Caco-2 (cell line): Measurements from ENCODE around the gene GATAD2B. TPM values are rescaled to one million over a fixed set of nuclear protein-coding genes. Genes with fewer than 3 reads are reported as not detected.

Experiments
- BruUV-seq: library from RNA; stranded (reverse); fragments of 400-500 nt; replicated peaks from 2 replicates; lab custom pipeline; 2021; lab: Mats Ljungman, UMichigan
- CTCF ChIA-PET: fragments of 300-600 bp; sonication (Branson Sonifier 250); formaldehyde crosslinking; loops from one replicate; lab custom pipeline; 2022; ENCODE audit warnings: antibody characterized with exemption; lab: Charles Lee
- POLR2A ChIA-PET: fragments of 300-600 bp; sonication (Branson Sonifier 250); formaldehyde crosslinking; loops from one replicate; lab custom pipeline; 2022; ENCODE audit warnings: antibody characterized with exemption; lab: Charles Lee
- DNase-seq, 2 experiments: peaks; one replicate each; pipeline versions ENCODE4 v3.0.0 to v3.0.0-alpha.2; 2020 to 2022
- H3K27me3 ChIP-seq: replicated peaks from 2 replicates; pipeline ENCODE4 v1.6.0; 2011; ENCODE audit warnings: low read length; ENCODE audit not compliant: control insufficient read depth, insufficient read depth
- H3K36me3 ChIP-seq: 2 replicates; pipeline ENCODE4 v1.5.1; 2011; ENCODE audit warnings: low read length; ENCODE audit not compliant: control insufficient read depth, insufficient read depth
- H3K4me1 ChIP-seq: fragments of 250-450 bp; sonication (Bioruptor Pico); 2 replicates; pipeline ENCODE4 v1.5.1; 2020; ENCODE audit warnings: mild to moderate bottlenecking
- H3K4me3 ChIP-seq: 2 replicates; pipeline ENCODE4 v1.5.1; 2011; ENCODE audit warnings: low read depth, mild to moderate bottlenecking, control low read depth, low read length
- H3K9me3 ChIP-seq: fragments of 250-450 bp; sonication (Bioruptor Pico); 2 replicates; pipeline ENCODE4 v1.5.1; 2020; ENCODE audit warnings: mild to moderate bottlenecking, moderate library complexity
- H3K27ac Mint-ChIP-seq: one replicate; pipeline ENCODE4 v1.8.0; 2022; ENCODE audit warnings: mixed read lengths; ENCODE audit not compliant: unreplicated experiment
- H3K27me3 Mint-ChIP-seq: one replicate; pipeline ENCODE4 v1.8.0; 2022; ENCODE audit warnings: mixed read lengths; ENCODE audit not compliant: insufficient read depth, unreplicated experiment
- H3K36me3 Mint-ChIP-seq: one replicate; pipeline ENCODE4 v1.8.0; 2022; ENCODE audit warnings: mild to moderate bottlenecking, mixed read lengths; ENCODE audit not compliant: insufficient read depth, unreplicated experiment
- H3K4me1 Mint-ChIP-seq: one replicate; pipeline ENCODE4 v1.8.0; 2022; ENCODE audit warnings: low read depth, mixed read lengths; ENCODE audit not compliant: unreplicated experiment
- H3K4me3 Mint-ChIP-seq: one replicate; pipeline ENCODE4 v1.8.0; 2022; ENCODE audit warnings: mild to moderate bottlenecking, moderate library complexity, mixed read lengths; ENCODE audit not compliant: unreplicated experiment
- H3K9me3 Mint-ChIP-seq: one replicate; pipeline ENCODE4 v1.8.0; 2022; ENCODE audit warnings: mixed read lengths; ENCODE audit not compliant: unreplicated experiment
- intact Hi-C: fragments of 100-400 bp; cut with micrococcal nuclease; formaldehyde crosslinking; loops from one replicate; pipeline ENCODE4 v1.10.0; 2022; ENCODE audit not compliant: unreplicated experiment
- total RNA-seq: library from RNA; stranded (reverse); gene quantifications from 2 replicates; pipeline ENCODE4 v1.2.3, GENCODE V29; 2022
- TF ChIP-seq, protein P1 (sequence below), 2 experiments: fragments of 200-600 bp in 1 of 2; IDR thresholded peaks; 1 replicate in 1 of 2; 2 replicates in 1 of 2; pipeline versions ENCODE4 v1.5.1 to v1.8.0; 2011 to 2022; ENCODE audit warnings: antibody characterized with exemption in 1 of 2, control low read depth in 1 of 2, inconsistent platforms in 1 of 2, low read depth in 1 of 2, low read length in 1 of 2, mild to moderate bottlenecking in 1 of 2, moderate library complexity in 1 of 2; ENCODE audit not compliant: insufficient read depth in 1 of 2, severe bottlenecking in 1 of 2, unreplicated experiment in 1 of 2

Gene GATAD2B
- total RNA-seq, 1 experiment from 2014 or later = 38.0 TPM

DNA sequence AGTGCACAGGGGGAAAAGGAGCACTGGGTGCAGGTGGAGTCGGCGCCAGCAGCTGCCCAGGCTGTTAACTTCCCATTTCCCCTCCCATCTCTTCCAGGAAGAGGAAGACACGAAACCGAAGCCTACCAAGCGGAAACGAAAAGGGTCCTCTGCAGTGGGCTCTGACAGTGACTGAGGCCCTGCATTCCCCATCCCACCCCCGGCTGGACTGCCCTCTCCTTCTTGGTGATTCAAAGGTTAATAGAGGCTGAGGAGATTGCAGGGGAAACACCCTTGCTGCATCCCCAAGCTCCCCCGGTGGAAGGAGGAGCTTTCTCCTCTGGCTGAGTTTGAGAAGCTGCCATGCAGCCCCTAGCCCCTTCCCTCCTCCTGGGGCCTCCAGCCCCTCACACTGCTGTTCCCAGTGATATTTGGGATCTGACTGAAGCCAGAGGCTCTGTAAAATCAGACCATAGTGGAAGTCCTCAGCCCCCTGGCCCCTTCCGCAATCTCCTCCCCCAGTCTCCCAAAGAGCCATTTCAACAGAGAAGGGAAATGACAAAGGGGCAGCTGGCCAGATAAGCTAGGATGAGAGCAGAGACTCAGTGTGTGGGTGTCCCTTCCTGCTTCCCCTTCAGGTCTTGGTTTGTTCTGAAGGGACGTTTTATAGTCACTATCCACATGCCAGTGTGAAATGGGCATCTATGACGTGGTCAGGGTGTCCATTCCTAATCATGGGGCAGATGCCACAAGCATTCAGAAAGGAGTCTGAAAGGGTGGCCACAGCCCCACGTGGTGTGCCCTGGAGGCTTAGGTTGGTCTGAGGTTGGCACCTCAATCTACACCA lies 149.5 kb downstream of the GATAD2B start:
- intact Hi-C loops = loop anchor here (10.0 kb wide), 1 partner anchor 259 kb away; no protein-coding TSS in a partner anchor
- Histone ChIP-seq H3K4me1 (peaks cover 24% of the 10 kb centered on the region), H3K27me3 (no peaks in the 10 kb centered on the region), H3K36me3 (peaks cover 4% of the 10 kb centered on the region), H3K4me3 (no peak overlapping the region), H3K9me3 (no peaks in the 10 kb centered on the region)
- Mint-ChIP-seq H3K9me3 (no peaks in the 10 kb centered on the region), H3K4me3 (no peak overlapping the region), H3K4me1 (peaks cover 19% of the 10 kb centered on the region), H3K27me3 (no peaks in the 10 kb centered on the region), H3K36me3 (peaks cover 33% of the 10 kb centered on the region), H3K27ac (no peak overlapping the region)
- TSS peak; percentile 51 for BruUV-seq
- ChIA-PET CTCF (no interaction called here), POLR2A (no interaction called here)
- DNase-seq = no peak
- TF ChIP-seq, protein P1, sequence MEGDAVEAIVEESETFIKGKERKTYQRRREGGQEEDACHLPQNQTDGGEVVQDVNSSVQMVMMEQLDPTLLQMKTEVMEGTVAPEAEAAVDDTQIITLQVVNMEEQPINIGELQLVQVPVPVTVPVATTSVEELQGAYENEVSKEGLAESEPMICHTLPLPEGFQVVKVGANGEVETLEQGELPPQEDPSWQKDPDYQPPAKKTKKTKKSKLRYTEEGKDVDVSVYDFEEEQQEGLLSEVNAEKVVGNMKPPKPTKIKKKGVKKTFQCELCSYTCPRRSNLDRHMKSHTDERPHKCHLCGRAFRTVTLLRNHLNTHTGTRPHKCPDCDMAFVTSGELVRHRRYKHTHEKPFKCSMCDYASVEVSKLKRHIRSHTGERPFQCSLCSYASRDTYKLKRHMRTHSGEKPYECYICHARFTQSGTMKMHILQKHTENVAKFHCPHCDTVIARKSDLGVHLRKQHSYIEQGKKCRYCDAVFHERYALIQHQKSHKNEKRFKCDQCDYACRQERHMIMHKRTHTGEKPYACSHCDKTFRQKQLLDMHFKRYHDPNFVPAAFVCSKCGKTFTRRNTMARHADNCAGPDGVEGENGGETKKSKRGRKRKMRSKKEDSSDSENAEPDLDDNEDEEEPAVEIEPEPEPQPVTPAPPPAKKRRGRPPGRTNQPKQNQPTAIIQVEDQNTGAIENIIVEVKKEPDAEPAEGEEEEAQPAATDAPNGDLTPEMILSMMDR (IDR thresholded peaks at IDR 0.05; ENCODE audit: insufficient read depth in 1 of 2, low read depth in 1 of 2, low read length in 1 of 2, severe bottlenecking in 1 of 2, unreplicated experiment in 1 of 2) = no peak

DNA sequence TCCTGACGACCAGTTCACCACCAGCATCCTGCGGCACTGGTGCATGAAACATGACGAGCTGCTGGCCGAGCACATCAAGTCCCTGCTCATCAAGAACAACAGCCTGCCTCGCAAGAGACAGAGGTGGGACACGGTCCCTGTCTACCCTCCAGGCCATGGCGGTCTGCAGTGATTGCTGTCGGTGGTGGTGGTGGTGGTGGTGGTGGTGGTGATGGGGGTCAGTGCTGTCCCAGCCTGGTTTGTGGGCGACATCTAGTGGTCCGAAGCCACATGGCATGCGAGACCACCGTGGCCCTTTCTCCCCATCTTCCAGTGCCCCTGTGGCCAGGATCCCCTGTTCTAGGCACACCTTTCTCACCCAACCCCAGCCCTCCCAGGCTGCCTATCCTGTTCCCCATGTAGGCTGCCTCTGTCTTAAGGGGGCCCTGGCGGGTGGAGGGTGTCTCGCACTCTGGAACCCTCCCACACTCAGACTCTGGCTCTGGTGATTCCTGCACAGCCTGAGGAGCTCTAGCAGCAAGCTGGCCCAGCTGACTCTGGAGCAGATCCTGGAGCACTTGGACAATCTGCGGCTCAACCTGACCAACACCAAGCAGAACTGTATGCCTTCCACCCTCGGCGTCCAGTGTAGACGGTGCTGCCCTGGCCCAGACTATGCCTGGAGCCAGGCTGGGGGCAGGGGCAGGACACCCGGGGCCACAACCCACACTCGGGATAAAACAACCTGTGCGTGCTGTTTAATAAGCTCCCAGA lies 150.8 kb downstream of the GATAD2B start:
- Mint-ChIP-seq H3K9me3 (no peaks in the 10 kb centered on the region), H3K36me3 (peaks cover 45% of the 10 kb centered on the region), H3K4me1 (peaks cover 30% of the 10 kb centered on the region), H3K27ac (no peak overlapping the region), H3K27me3 (no peaks in the 10 kb centered on the region), H3K4me3 (no peak overlapping the region)
- peak in 1 of 2 experiments; percentile 67 for DNase-seq
- ChIA-PET POLR2A (no interaction called here), CTCF (interaction anchor here (0.6 kb wide), 1 partner anchor 44 kb away, joined by 3 read pairs; the partner anchor contains the start of gene INTS3)
- TF ChIP-seq, protein P1 (IDR thresholded peaks at IDR 0.05; ENCODE audit: insufficient read depth in 1 of 2, low read depth in 1 of 2, low read length in 1 of 2, severe bottlenecking in 1 of 2, unreplicated experiment in 1 of 2) = peak; percentile 62 to 68
- peaks cover 30% of the 10 kb centered on the region for H3K4me1 ChIP-seq
- no TSS peak for BruUV-seq
- H3K36me3 ChIP-seq = peaks cover 4% of the 10 kb centered on the region
- no peaks in the 10 kb centered on the region for H3K9me3 ChIP-seq
- intact Hi-C loops = loop anchor here (10.0 kb wide), 1 partner anchor 257 kb away; no protein-coding TSS in a partner anchor
- no peaks in the 10 kb centered on the region for H3K27me3 ChIP-seq
- H3K4me3 ChIP-seq = no peak overlapping the region

DNA sequence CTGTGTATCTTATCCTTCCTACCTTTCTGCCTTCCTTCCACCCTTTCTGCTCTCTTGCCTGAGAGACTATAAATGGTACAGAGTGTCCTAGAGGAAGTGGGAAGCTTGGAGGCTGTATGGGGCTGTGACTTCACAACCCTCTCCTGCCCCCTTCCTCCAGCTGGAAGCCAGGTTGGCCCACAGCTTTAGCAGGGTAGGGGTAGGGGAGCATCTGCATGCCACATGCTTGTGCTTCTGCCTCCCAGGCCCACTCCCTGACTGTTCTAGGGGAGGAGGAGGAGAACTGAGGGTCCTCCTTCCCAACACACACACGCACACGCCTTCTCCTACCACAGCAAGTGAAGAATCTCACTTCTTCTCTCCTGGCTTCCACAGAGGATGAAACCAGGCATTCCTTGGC lies 151.5 kb downstream of the GATAD2B start:
- H3K27ac Mint-ChIP-seq = no peak overlapping the region
- no TSS peak for BruUV-seq
- no peak overlapping the region for H3K4me3 Mint-ChIP-seq
- peaks cover 51% of the 10 kb centered on the region for H3K36me3 Mint-ChIP-seq
- intact Hi-C loops = loop anchor here (10.0 kb wide), 1 partner anchor 256 kb away; no protein-coding TSS in a partner anchor
- DNase-seq = no peak
- peaks cover 32% of the 10 kb centered on the region for H3K4me1 Mint-ChIP-seq
- H3K36me3 ChIP-seq = peaks cover 4% of the 10 kb centered on the region
- H3K4me1 ChIP-seq = peaks cover 26% of the 10 kb centered on the region
- TF ChIP-seq, protein P1 (IDR thresholded peaks at IDR 0.05; ENCODE audit: insufficient read depth in 1 of 2, low read depth in 1 of 2, low read length in 1 of 2, severe bottlenecking in 1 of 2, unreplicated experiment in 1 of 2) = no peak
- CTCF ChIA-PET = no interaction called here
- no peaks in the 10 kb centered on the region for H3K9me3 Mint-ChIP-seq
- H3K27me3 Mint-ChIP-seq = no peaks in the 10 kb centered on the region
- no peaks in the 10 kb centered on the region for H3K27me3 ChIP-seq
- H3K4me3 ChIP-seq = no peak overlapping the region
- POLR2A ChIA-PET = interaction anchor here (0.6 kb wide), 1 partner anchor 558 kb away, joined by 3 read pairs; no protein-coding TSS in a partner anchor
- no peaks in the 10 kb centered on the region for H3K9me3 ChIP-seq
